Esophagus squamous epithelium (tissue), 5 donors: ENCODE data around the gene PBX3. TPM values are rescaled to one million over a fixed set of nuclear protein-coding genes. Genes with fewer than 3 reads are reported as not detected.

Source experiments
- DNase-seq: peaks from one replicate; lab custom pipeline; 2025; lab: John Stamatoyannopoulos, UW
- H3K27ac ChIP-seq, 4 donors: fragments of 200-600 bp; sonication (generic); one replicate each; pipeline ENCODE4 v1.5.1; 2016 to 2019; ENCODE audit warnings: mild to moderate bottlenecking in 1 of 4
- H3K27me3 ChIP-seq, 4 donors: fragments of 200-600 bp; sonication (generic); 1 replicate in 3 of 4; 2 replicates in 1 of 4; pipeline versions ENCODE4 v1.5.1 to v1.6.0; 2017 to 2021; ENCODE audit warnings: antibody characterized with exemption in 1 of 4
- H3K36me3 ChIP-seq, 3 donors: fragments of 200-600 bp; sonication (generic); one replicate each; pipeline ENCODE4 v1.5.1; 2016 to 2019
- H3K4me1 ChIP-seq, 3 donors: fragments of 200-600 bp; sonication (generic); one replicate each; pipeline ENCODE4 v1.5.1; 2017 to 2019
- H3K4me3 ChIP-seq, 4 donors: fragments of 200-600 bp; sonication (generic); 1 replicate in 3 of 4; 2 replicates in 1 of 4; pipeline ENCODE4 v1.5.1; 2016 to 2019; ENCODE audit warnings: mild to moderate bottlenecking in 2 of 4, moderate library complexity in 1 of 4
- H3K9me3 ChIP-seq, 3 donors: fragments of 200-600 bp; sonication (generic); one replicate each; pipeline ENCODE4 v1.5.1; 2016 to 2019
- CTCF ChIP-seq, 6 experiments: fragments of 450-650 bp in 4 of 6; fragments of 200-600 bp in 2 of 6; sonication (generic) in 2 of 6; IDR thresholded peaks; one replicate each; pipeline ENCODE4 v1.5.1; 2016 to 2019; ENCODE audit warnings: antibody characterized with exemption in 6 of 6, mild to moderate bottlenecking in 4 of 6, moderate library complexity in 4 of 6
- POLR2A ChIP-seq, 4 donors: fragments of 450-650 bp; IDR thresholded peaks; one replicate each; pipeline ENCODE4 v1.6.1; 2017; ENCODE audit warnings: antibody characterized with exemption in 4 of 4, mild to moderate bottlenecking in 4 of 4, moderate library complexity in 3 of 4
- WGBS, 2 donors: methylation state at CpG; one replicate each; pipeline ENCODE4 v1.1.5; 2018; 5-methylcytosine and 5-hydroxymethylcytosine counted together
- intact Hi-C: fragments of 100-400 bp; cut with DNase I; formaldehyde crosslinking; loops from one replicate; pipeline ENCODE4 v1.15.0; 2022
- total RNA-seq, 4 donors: library from RNA; depleted of rRNA; stranded (reverse); fragments of >200 nt; gene quantifications; one replicate each; pipeline ENCODE4 v1.1.0, GENCODE V29; 2016
- donor health status: DM: yes; HTN: yes; CAD: no.

The PBX3 gene
- total RNA-seq, 4 donors from 2014 or later, result 10.2 to 27.1 (median 12.7) TPM

GRCh38 chr9:125758986-125759763 lies 12.0 kb downstream of the PBX3 start:
- no peaks in the 10 kb centered on the region for H3K27me3 ChIP-seq
- H3K36me3 ChIP-seq, result no peaks in the 10 kb centered on the region
- H3K4me3 ChIP-seq, result peak overlapping the region in 2 of 4 donors; percentile 12 to 42
- DNase-seq, result no peak
- H3K9me3 ChIP-seq, result no peaks in the 10 kb centered on the region
- peaks cover 4 to 55% (median 7%) of the 10 kb centered on the region in 3 donors for H3K4me1 ChIP-seq
- intact Hi-C loops, result no loop called here
- WGBS, 2 donors, result 68 to 79% methylated on average over 6 of the region's 6 CpGs
- H3K27ac ChIP-seq, result no peak overlapping the region
- TF ChIP-seq POLR2A (IDR thresholded peaks at IDR 0.05) (no peak), CTCF (IDR thresholded peaks at IDR 0.05) (no peak)

DNA sequence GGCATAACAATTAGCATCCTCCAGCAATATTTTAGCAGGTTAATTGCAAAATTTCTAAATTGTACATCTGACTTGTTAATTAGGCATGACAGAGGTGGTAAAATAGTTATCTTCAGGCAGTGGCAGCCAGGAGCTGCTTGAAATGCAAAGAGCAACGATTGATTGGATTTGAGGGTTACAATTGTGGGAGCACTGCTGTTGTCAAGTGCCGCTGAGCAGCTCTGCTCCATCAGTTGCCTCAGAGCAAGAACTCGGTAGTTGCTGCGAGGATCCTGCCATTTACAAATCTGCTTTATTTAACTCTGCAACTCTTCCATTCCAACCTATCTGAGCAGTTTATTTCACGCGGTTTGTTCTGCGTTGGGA lies 12.6 kb downstream of the PBX3 start:
- TF ChIP-seq POLR2A (IDR thresholded peaks at IDR 0.05) (no peak), CTCF (IDR thresholded peaks at IDR 0.05) (no peak)

DNA sequence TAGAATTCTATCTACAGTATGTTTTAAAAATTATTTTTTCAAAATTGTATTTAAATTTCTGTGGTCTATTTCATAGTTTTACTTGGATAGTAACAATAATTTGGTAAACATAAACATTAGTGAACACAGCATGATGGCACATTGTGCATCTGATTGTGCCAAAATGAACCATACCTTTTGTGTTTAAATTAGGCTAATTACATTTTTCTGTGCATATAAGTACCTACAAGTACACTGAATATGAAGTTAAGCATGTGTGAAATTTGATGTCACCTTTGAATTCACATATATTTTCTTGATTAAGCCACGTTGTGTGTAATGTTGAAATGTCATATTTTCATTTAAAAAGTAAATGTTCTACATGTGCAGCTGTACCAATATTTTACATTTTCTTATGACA lies 13.4 kb downstream of the PBX3 start:
- no peak for DNase-seq
- no peak for TF ChIP-seq CTCF (IDR thresholded peaks at IDR 0.05)
- no peaks in the 10 kb centered on the region for H3K27me3 ChIP-seq
- no peaks in the 10 kb centered on the region for H3K36me3 ChIP-seq
- WGBS, 2 donors, result 94 to 96% methylated on average over 1 of the region's 1 CpG
- H3K4me3 ChIP-seq, result no peak overlapping the region
- intact Hi-C loops, result no loop called here
- no peak overlapping the region for H3K27ac ChIP-seq
- peaks cover 4 to 44% (median 4%) of the 10 kb centered on the region in 3 donors for H3K4me1 ChIP-seq
- H3K9me3 ChIP-seq, result no peaks in the 10 kb centered on the region

More for the DNA sequence above, 12.6 kb downstream of the PBX3 start:
- Histone ChIP-seq H3K36me3 (no peaks in the 10 kb centered on the region), H3K4me3 (peak overlapping the region in 2 of 4 donors; percentile 12 to 42), H3K9me3 (no peaks in the 10 kb centered on the region), H3K27ac (no peak overlapping the region), H3K4me1 (peaks cover 4 to 52% (median 7%) of the 10 kb centered on the region in 3 donors), H3K27me3 (no peaks in the 10 kb centered on the region)
- intact Hi-C loops, result no loop called here
- no peak for DNase-seq
- 66 to 73% methylated on average over 7 of the region's 7 CpGs for WGBS, 2 donors

- intact Hi-C loops, result no loop called here
- 66 to 77% methylated on average over 2 of the region's 2 CpGs for WGBS, 2 donors
- Histone ChIP-seq H3K27ac (no peak overlapping the region), H3K27me3 (no peaks in the 10 kb centered on the region), H3K4me3 (no peak overlapping the region), H3K4me1 (peaks cover 4 to 36% (median 4%) of the 10 kb centered on the region in 3 donors), H3K9me3 (no peaks in the 10 kb centered on the region), H3K36me3 (no peaks in the 10 kb centered on the region)
- no peak for DNase-seq
- TF ChIP-seq CTCF (IDR thresholded peaks at IDR 0.05), result no peak
- TF ChIP-seq POLR2A (IDR thresholded peaks at IDR 0.05), result no peak
These were observed 14.7 kb downstream of the PBX3 start for GRCh38 chr9:125761676-125762450.

DNA sequence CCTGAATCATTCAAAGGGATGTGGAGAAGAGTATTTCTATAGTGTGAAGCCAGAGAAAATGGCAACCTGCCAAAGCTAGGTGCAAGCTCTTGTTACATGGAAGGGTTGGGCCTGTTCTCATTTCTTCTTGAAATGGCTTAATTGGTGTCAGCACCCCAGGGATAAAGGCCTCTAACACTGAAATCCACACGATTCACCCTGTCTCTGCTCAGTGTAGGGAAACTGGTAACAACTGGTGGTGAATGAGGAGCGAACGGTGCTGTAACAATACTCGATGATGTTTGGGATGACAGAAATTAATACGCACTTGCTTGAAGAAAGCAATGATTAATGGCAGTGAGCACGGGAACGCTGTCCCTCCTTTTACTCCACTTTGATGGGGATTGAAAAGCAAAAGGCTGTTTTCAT lies 16.2 kb downstream of the PBX3 start:
- Histone ChIP-seq H3K4me1 (peaks cover 4 to 36% (median 4%) of the 10 kb centered on the region in 3 donors), H3K36me3 (no peaks in the 10 kb centered on the region), H3K4me3 (no peak overlapping the region), H3K27me3 (no peaks in the 10 kb centered on the region), H3K27ac (no peak overlapping the region), H3K9me3 (no peaks in the 10 kb centered on the region)
- no peak for DNase-seq
- 38 to 55% methylated on average over 6 to 7 of the region's 7 CpGs for WGBS, 2 donors
- TF ChIP-seq CTCF (IDR thresholded peaks at IDR 0.05) (no peak), POLR2A (IDR thresholded peaks at IDR 0.05) (no peak)
- intact Hi-C loops, result no loop called here
